AG10803 (cell line): ENCODE results near the gene CEP128.

ENCODE experiments used
- DNase-seq: peaks from one replicate; pipeline ENCODE4 v3.0.0; 2010; ENCODE audit warnings: low read depth
- H3K4me3 ChIP-seq: 2 replicates; pipeline ENCODE4 v1.5.1; 2011; ENCODE audit warnings: mild to moderate bottlenecking, low read length, control low read depth
- TF ChIP-seq, protein P1 (sequence below): conservative IDR thresholded peaks from 2 replicates; pipeline ENCODE4 v1.5.1; 2011; ENCODE audit warnings: mild to moderate bottlenecking, low read length, control low read depth, inconsistent platforms

The CEP128 gene

DNA sequence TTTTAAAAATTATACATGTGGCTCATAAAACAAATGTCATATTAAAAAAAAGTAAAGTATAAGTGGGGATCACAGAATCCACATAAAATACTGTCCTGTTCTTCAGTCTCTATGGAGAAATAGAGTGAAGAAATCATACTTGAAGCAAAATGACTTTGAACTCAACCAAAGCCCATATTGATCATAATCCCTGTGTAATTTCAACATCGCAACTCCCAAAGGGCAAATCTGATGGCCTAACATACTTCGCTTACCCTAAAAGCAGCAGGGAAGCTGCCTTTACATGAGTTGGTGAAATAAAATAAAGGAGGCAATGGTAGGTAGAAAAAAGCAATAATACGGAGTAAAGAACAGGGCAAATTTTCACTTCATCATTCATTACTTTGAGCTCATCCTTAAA, 101.8 kb downstream of the CEP128 start:
- DNase-seq, result no peak
- TF ChIP-seq, protein P1, sequence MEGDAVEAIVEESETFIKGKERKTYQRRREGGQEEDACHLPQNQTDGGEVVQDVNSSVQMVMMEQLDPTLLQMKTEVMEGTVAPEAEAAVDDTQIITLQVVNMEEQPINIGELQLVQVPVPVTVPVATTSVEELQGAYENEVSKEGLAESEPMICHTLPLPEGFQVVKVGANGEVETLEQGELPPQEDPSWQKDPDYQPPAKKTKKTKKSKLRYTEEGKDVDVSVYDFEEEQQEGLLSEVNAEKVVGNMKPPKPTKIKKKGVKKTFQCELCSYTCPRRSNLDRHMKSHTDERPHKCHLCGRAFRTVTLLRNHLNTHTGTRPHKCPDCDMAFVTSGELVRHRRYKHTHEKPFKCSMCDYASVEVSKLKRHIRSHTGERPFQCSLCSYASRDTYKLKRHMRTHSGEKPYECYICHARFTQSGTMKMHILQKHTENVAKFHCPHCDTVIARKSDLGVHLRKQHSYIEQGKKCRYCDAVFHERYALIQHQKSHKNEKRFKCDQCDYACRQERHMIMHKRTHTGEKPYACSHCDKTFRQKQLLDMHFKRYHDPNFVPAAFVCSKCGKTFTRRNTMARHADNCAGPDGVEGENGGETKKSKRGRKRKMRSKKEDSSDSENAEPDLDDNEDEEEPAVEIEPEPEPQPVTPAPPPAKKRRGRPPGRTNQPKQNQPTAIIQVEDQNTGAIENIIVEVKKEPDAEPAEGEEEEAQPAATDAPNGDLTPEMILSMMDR, result no peak
- no peak overlapping the region for H3K4me3 ChIP-seq

DNA sequence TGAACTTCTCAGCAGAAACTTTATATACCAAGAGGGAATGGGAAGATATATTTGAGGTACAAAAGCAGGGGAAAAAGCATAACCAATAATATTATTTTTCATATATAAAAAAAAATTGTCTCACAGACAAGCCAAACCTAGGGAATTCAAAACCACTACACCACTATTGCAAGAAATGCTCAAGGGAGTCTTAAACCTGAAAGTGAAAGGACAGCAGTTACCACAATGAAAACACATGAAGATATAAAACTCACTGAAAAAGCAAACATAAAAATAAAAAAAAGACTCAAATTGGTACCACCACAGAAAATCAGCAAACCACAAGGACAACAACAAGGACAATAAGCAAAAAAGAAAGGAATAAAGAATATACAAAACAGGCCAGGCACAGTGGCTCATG, 131.9 kb downstream of the CEP128 start:
- TF ChIP-seq, protein P1, result no peak
- DNase-seq, result no peak
- H3K4me3 ChIP-seq, result no peak overlapping the region

DNA sequence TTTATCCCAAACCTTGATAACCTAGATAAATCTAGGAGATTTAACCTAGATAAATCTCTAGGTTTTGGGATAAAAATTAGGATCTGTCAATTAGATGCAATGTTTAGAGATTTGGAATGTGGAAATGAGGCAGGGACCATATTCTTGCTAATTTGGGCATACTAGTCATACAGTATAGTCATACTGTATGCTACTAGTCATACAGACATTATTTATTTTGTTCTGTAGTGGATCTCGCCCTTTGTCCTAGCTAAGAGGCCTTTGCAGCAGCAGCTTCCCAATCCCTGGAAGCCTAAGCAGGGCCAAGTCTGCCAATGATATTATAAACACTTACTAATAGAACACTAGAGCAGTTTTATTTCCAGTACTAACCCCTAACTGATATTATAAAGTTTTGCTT, 136.4 kb downstream of the CEP128 start:
- no peak for DNase-seq
- TF ChIP-seq, protein P1, result no peak
- H3K4me3 ChIP-seq, result no peak overlapping the region

DNA sequence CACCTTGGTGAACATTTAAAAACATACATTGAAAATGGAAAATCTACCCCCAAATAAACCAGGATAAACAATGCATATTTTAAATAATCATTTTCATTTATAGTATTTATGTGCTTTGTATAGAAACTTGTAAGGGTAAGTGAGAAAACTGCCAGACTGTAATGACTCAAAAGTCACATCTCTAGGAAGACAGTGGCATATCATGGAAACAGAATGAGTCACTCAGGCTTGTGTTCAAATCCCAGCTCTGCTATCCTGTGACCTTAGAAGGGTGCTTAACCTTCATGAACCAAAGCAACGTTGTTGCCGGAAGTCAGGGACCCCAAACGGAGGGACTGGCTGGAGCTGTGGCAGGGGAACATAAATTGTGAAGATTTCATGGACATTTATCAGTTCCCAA, 142.7 kb downstream of the CEP128 start:
- DNase-seq, result no peak
- no peak overlapping the region for H3K4me3 ChIP-seq
- TF ChIP-seq, protein P1, result no peak

DNA sequence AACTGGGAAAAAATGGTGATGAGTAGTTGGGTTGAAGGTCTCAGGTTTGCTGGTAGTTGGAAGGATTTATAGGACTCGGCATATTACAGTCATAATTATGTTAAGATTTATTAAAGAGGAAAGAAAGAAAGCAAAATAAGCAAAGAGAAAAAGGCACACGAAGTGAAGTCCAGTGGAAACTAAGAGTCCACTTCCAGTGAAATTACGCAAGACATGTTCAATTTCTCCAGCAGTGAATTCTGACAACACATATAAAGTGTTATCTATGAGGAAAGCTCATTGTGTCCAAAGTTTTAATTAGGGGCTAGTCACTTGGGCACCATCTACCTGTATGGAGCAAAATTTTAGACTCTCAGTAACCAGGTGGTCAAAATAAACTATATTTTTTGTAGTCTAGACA, 143.3 kb downstream of the CEP128 start:
- H3K4me3 ChIP-seq, result no peak overlapping the region
- no peak for DNase-seq
- TF ChIP-seq, protein P1, result no peak

DNA sequence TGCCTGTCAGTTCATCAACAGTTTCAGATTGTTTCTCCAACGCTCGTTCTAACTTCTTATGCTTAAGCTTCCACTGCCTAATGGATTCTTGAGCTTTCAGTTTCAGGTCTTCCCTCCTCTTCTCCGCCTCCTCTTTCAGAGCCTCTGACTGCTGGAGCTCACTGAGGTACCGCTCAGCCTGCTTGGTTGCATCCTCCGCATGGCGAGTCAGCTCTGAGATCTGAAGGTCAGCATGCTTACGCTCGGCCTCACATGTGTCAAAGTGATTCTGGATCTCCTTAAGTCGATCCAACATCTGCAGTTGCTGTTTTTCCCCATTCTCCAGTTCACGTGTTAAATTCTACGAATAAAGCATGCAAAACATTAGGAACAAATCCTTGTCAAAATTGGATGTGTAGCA, 148.8 kb downstream of the CEP128 start:
- TF ChIP-seq, protein P1, result no peak

DNA sequence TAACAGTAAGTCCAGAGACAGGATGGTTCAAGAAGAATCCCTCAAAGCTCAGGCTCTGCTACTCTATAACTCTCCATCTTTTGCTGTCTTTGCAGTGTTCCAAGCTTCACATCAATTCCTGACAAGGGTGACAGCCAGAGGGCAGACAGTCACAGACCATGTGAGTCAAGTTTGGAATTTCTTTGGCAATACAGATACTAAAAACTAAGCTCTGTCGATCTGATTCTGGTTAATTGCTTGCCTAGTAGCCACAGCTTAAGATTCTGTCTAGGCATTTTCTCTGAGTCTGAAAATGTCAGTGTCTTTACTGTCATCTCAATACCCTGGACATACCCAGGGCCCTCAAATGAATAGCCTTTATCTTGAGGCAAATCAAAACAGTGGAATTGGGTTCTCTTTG, 153.7 kb downstream of the CEP128 start:
- TF ChIP-seq, protein P1, result no peak
- DNase-seq, result peak; percentile 6
- no peak overlapping the region for H3K4me3 ChIP-seq

More for the DNA sequence above, 148.8 kb downstream of the CEP128 start:
- no peak for DNase-seq
- no peak overlapping the region for H3K4me3 ChIP-seq
